ENCODE measurements around the gene GSK3A. TPM values are rescaled to one million over a fixed set of nuclear protein-coding genes. Genes with fewer than 3 reads are reported as not detected.

The GSK3A gene
- total RNA-seq, 1 donor from 2014 or later = 52.3 TPM

DNA sequence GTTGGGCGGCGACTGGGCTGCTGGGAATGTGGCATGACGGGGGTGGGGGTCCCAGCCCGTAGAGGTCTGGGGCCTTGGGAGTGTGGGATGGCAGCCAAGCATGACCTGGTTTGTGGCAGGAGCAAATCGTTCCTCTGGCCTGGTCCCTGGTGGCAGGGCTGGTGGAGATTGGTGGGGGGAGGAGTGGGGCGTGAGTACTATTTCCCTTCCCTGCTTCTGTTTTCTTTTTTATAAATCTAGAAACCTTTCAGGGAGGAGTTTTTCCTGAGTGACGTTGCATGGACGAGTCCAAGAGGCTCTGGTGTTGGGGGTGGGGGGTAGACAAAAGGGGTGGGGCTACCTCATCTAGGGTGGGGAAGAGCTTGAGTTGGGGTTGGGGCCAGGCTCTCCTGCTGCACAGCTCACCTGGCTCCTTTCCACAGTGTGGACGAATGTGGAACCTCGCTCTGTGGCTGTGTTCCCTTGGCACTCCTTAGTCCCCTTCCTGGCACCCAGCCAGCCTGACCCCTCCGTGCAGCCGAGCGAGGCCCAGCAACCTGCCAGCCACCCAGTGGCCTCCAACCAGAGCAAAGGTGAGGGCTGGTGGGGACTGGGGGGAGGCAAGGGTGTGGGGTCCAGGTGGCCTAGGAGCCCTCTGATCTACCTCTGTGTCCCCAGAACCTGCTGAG, 44.1 kb upstream of the GSK3A start:
- Mint-ChIP-seq H3K27ac (ENCODE audit: unreplicated experiment) (peak overlapping the region; percentile 87), H3K4me3 (ENCODE audit: unreplicated experiment) (peak overlapping the region; percentile 88)

DNA sequence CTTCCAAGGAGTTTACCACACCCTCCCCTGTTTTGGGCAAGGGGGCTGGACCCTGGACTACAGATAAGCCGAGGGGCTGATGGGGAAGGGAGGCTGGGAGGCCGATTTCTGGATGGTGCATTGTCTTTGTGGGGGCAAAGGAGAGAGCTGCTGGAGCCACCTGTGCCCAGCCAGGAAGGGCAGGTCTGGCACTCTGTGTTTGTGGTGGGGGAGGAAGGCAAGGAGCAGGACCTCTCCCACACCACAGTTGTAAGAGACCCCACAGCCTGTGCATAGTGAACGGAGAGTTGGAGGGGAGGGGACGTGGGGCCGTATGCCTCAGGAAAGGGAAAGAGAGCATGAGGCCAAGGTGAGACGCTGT, 43.6 kb upstream of the GSK3A start:
- H3K4me3 Mint-ChIP-seq (ENCODE audit: unreplicated experiment) = peak overlapping the region; percentile 88
- no peaks in the 10 kb centered on the region for H3K27me3 Mint-ChIP-seq (ENCODE audit: unreplicated experiment)
- no peak for DNase-seq (ENCODE audit: extremely low spot score, unreplicated experiment)
- H3K9me3 Mint-ChIP-seq (ENCODE audit: unreplicated experiment) = no peaks in the 10 kb centered on the region
- H3K27ac Mint-ChIP-seq (ENCODE audit: unreplicated experiment) = peak overlapping the region; percentile 87
- peaks cover 34% of the 10 kb centered on the region for H3K4me1 Mint-ChIP-seq (ENCODE audit: unreplicated experiment)
- peaks cover 13% of the 10 kb centered on the region for H3K36me3 Mint-ChIP-seq (ENCODE audit: unreplicated experiment)
- TF ChIP-seq CTCF (IDR thresholded peaks at IDR 0.05) = no peak

More for the DNA sequence above, 44.1 kb upstream of the GSK3A start:
- DNase-seq (ENCODE audit: extremely low spot score, unreplicated experiment) = no peak
- TF ChIP-seq CTCF (IDR thresholded peaks at IDR 0.05) = no peak
- Mint-ChIP-seq H3K9me3 (ENCODE audit: unreplicated experiment) (no peaks in the 10 kb centered on the region), H3K4me1 (ENCODE audit: unreplicated experiment) (peaks cover 31% of the 10 kb centered on the region), H3K27me3 (ENCODE audit: unreplicated experiment) (no peaks in the 10 kb centered on the region), H3K36me3 (ENCODE audit: unreplicated experiment) (peaks cover 16% of the 10 kb centered on the region)

- Mint-ChIP-seq H3K27me3 (ENCODE audit: unreplicated experiment) (no peaks in the 10 kb centered on the region), H3K4me3 (ENCODE audit: unreplicated experiment) (peak overlapping the region; percentile 88), H3K36me3 (ENCODE audit: unreplicated experiment) (peaks cover 13% of the 10 kb centered on the region), H3K9me3 (ENCODE audit: unreplicated experiment) (no peaks in the 10 kb centered on the region), H3K4me1 (ENCODE audit: unreplicated experiment) (peaks cover 34% of the 10 kb centered on the region), H3K27ac (ENCODE audit: unreplicated experiment) (peak overlapping the region; percentile 87)
- no peak for DNase-seq (ENCODE audit: extremely low spot score, unreplicated experiment)
- TF ChIP-seq CTCF (IDR thresholded peaks at IDR 0.05) = no peak
Observed at GRCh38 chr19:42285541-42285941, 43.1 kb upstream of the GSK3A start.

DNA sequence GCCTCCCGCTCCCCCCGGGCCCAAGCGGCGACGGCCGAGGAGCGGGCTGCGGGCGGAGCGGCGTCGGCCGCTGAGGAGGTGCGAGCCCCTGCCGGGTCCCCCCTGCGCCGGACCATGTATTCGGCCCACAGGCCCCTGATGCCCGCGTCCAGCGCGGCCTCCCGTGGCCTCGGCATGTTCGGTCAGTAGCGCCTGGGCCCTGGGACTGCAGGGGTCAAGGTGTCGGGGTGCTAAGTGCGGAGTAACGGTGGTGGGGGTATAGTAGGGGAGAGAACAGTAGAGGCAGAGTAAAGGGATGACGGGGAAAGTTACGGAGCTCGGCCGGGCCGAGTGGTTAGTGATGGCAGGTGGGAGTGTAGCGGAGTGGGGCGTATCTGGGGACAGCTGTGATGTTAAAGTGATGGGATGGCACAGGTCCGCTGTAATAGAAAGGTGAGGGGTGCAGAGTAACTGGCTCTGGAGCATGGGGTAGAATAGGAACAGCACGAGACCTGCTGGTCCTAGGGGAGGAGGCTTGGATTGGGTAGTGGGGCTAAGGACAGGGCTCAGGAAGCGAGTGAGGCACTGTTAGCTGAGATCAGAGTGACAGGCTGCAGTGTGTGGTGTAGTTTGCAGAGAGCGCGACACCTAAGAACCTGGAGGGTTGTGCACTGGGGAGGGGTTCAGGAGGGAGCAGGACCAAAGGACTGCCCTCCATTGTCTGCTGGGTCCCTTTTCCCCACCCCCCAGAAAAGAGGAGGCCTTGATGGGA, 42.4 kb upstream of the GSK3A start:
- H3K4me3 Mint-ChIP-seq (ENCODE audit: unreplicated experiment) = peak overlapping the region; percentile 88
- no peaks in the 10 kb centered on the region for H3K27me3 Mint-ChIP-seq (ENCODE audit: unreplicated experiment)
- H3K27ac Mint-ChIP-seq (ENCODE audit: unreplicated experiment) = peak overlapping the region; percentile 87
- H3K36me3 Mint-ChIP-seq (ENCODE audit: unreplicated experiment) = peaks cover 12% of the 10 kb centered on the region
- H3K4me1 Mint-ChIP-seq (ENCODE audit: unreplicated experiment) = peaks cover 34% of the 10 kb centered on the region
- no peak for TF ChIP-seq CTCF (IDR thresholded peaks at IDR 0.05)
- no peak for DNase-seq (ENCODE audit: extremely low spot score, unreplicated experiment)
- H3K9me3 Mint-ChIP-seq (ENCODE audit: unreplicated experiment) = no peaks in the 10 kb centered on the region

GRCh38 chr19:42284066-42284501, 41.7 kb upstream of the GSK3A start:
- no peak overlapping the region for H3K27ac Mint-ChIP-seq (ENCODE audit: unreplicated experiment)
- peaks cover 41% of the 10 kb centered on the region for H3K4me1 Mint-ChIP-seq (ENCODE audit: unreplicated experiment)
- H3K27me3 Mint-ChIP-seq (ENCODE audit: unreplicated experiment) = no peaks in the 10 kb centered on the region
- TF ChIP-seq CTCF (IDR thresholded peaks at IDR 0.05) = no peak
- no peaks in the 10 kb centered on the region for H3K9me3 Mint-ChIP-seq (ENCODE audit: unreplicated experiment)
- peaks cover 6% of the 10 kb centered on the region for H3K36me3 Mint-ChIP-seq (ENCODE audit: unreplicated experiment)
- peak; percentile 94 for DNase-seq (ENCODE audit: extremely low spot score, unreplicated experiment)
- H3K4me3 Mint-ChIP-seq (ENCODE audit: unreplicated experiment) = no peak overlapping the region

Measured in osteocyte (in vitro differentiated cells).